IMR-90 (cell line): ENCODE results near the gene EEF1G. TPM values are rescaled to one million over a fixed set of nuclear protein-coding genes. Genes with fewer than 3 reads are reported as not detected.
"Not testable (repeated sequence)": the region's sequence is repeated elsewhere in the genome, so short reads cannot be mapped to it uniquely, and the experiment has no call there.

Source experiments
- ATAC-seq: fragments of 200-7000 bp; cut with Tn5 transposase; 2 replicates; pipeline ENCODE4 v1.9.1; 2020; ENCODE audit warnings: low read depth, mild to moderate bottlenecking, moderate library complexity
- BruUV-seq: library from RNA; stranded (reverse); fragments of 400-500 nt; replicated peaks from 2 replicates; lab custom pipeline; 2021; lab: Mats Ljungman, UMichigan
- CTCF ChIA-PET: fragments of 300-600 bp; formaldehyde crosslinking; extraction: SDS; loops from one replicate; lab custom pipeline; 2021; ENCODE audit warnings: antibody characterized with exemption; lab: Yijun Ruan, JAX
- POLR2A ChIA-PET: fragments of 300-600 bp; sonication (Branson Sonifier 250); formaldehyde crosslinking; loops from one replicate; lab custom pipeline; 2022; ENCODE audit warnings: antibody characterized with exemption; ENCODE audit not compliant: unreplicated experiment; lab: Charles Lee
- DNase-seq: peaks from one replicate; pipeline ENCODE4 v3.0.0; 2013
- H2AFZ ChIP-seq: replicated peaks from 2 replicates; pipeline ENCODE3; 2013; ENCODE audit warnings: low read length, mild to moderate bottlenecking; ENCODE audit not compliant: poor library complexity
- H2AK5ac ChIP-seq: 2 replicates; pipeline ENCODE4 v1.6.1; 2013; ENCODE audit warnings: low read depth, low read length, inconsistent platforms
- H2AK9ac ChIP-seq: replicated peaks from 2 replicates; pipeline ENCODE3; 2013; ENCODE audit warnings: mild to moderate bottlenecking, low read depth, low read length, moderate library complexity; ENCODE audit not compliant: poor library complexity
- H2BK120ac ChIP-seq: 2 replicates; pipeline ENCODE4 v1.6.1; 2013; ENCODE audit warnings: low read depth, low read length, inconsistent platforms
- H2BK15ac ChIP-seq: 3 replicates; pipeline ENCODE4 v1.6.1; 2013; ENCODE audit warnings: low read depth, low read length, inconsistent platforms
- H2BK20ac ChIP-seq: 2 replicates; pipeline ENCODE4 v1.6.1; 2013; ENCODE audit warnings: low read depth, mild to moderate bottlenecking, inconsistent platforms, low read length, moderate library complexity
- H2BK5ac ChIP-seq: 2 replicates; pipeline ENCODE4 v1.6.1; 2013; ENCODE audit warnings: mild to moderate bottlenecking, low read depth, low read length, inconsistent platforms; ENCODE audit not compliant: poor library complexity, severe bottlenecking
- H3K14ac ChIP-seq: replicated peaks from 2 replicates; pipeline ENCODE4 v1.6.1; 2013; ENCODE audit warnings: low read depth, low read length, inconsistent platforms
- H3K18ac ChIP-seq: 2 replicates; pipeline ENCODE4 v1.6.1; 2013; ENCODE audit warnings: low read depth, low read length, control low read depth
- H3K23ac ChIP-seq: 2 replicates; pipeline ENCODE4 v1.6.1; 2013; ENCODE audit warnings: low read depth, low read length, inconsistent platforms
- H3K27ac ChIP-seq: 2 replicates; pipeline ENCODE4 v1.5.1; 2013; ENCODE audit warnings: mild to moderate bottlenecking, control low read depth, low read length; ENCODE audit not compliant: insufficient read depth
- H3K27me3 ChIP-seq: 2 replicates; pipeline ENCODE4 v1.6.1; 2013; ENCODE audit warnings: low read length; ENCODE audit not compliant: control insufficient read depth, insufficient read depth
- H3K36me3 ChIP-seq: 2 replicates; pipeline ENCODE4 v1.6.1; 2013; ENCODE audit warnings: low read length, mixed read lengths; ENCODE audit not compliant: control insufficient read depth, insufficient read depth
- H3K4ac ChIP-seq: 2 replicates; pipeline ENCODE4 v1.6.1; 2013; ENCODE audit warnings: low read depth, low read length, inconsistent platforms
- H3K4me1 ChIP-seq: 2 replicates; pipeline ENCODE4 v1.6.1; 2013; ENCODE audit warnings: low read length, mixed read lengths; ENCODE audit not compliant: control insufficient read depth, insufficient read depth
- H3K4me2 ChIP-seq: 2 replicates; pipeline ENCODE4 v1.6.1; 2013; ENCODE audit warnings: low read depth, mild to moderate bottlenecking, control low read depth, low read length, moderate library complexity
- H3K4me3 ChIP-seq: 2 replicates; pipeline ENCODE4 v1.5.1; 2013; ENCODE audit warnings: low read depth, mild to moderate bottlenecking, control low read depth, low read length, moderate library complexity; ENCODE audit not compliant: insufficient read depth
- H3K56ac ChIP-seq: 2 replicates; pipeline ENCODE4 v1.6.1; 2013; ENCODE audit warnings: low read length, inconsistent platforms; ENCODE audit not compliant: insufficient read depth; ENCODE audit errors: extremely low read depth
- H3K79me1 ChIP-seq, 2 experiments: 2 replicates each; pipeline ENCODE4 v1.6.1; 2013; ENCODE audit warnings: low read length in 2 of 2, inconsistent platforms in 1 of 2, low read depth in 1 of 2
- H3K9ac ChIP-seq: 2 replicates; pipeline ENCODE4 v1.6.1; 2013; ENCODE audit warnings: low read depth, low read length, control low read depth
- H3K9me1 ChIP-seq: 2 replicates; pipeline ENCODE4 v1.6.1; 2013; ENCODE audit warnings: low read length, inconsistent platforms; ENCODE audit not compliant: insufficient read depth
- H3K9me3 ChIP-seq: 2 replicates; pipeline ENCODE4 v1.6.1; 2013; ENCODE audit warnings: low read length; ENCODE audit not compliant: control insufficient read depth, insufficient read depth
- H4K20me1 ChIP-seq: 2 replicates; pipeline ENCODE4 v1.6.1; 2013; ENCODE audit warnings: low read length, inconsistent platforms; ENCODE audit not compliant: insufficient read depth
- H4K5ac ChIP-seq: 2 replicates; pipeline ENCODE4 v1.6.1; 2013; ENCODE audit warnings: mild to moderate bottlenecking, low read depth, low read length, control low read depth
- H4K8ac ChIP-seq, 2 experiments: 2 replicates each; pipeline ENCODE4 v1.6.1; 2013; ENCODE audit warnings: low read depth in 2 of 2, low read length in 2 of 2, control low read depth in 1 of 2, inconsistent platforms in 1 of 2
- H4K91ac ChIP-seq: 2 replicates; pipeline ENCODE4 v1.6.1; 2013; ENCODE audit warnings: low read depth, low read length, inconsistent platforms; ENCODE audit not compliant: insufficient read depth
- WGBS, 2 experiments: methylation state at CpG; one replicate each; pipeline versions ENCODE4 v1.1.5 to v1.1.7; 2013; ENCODE audit warnings: missing lambda C conversion rate in 2 of 2; ENCODE audit not compliant: insufficient read length in 1 of 2; ENCODE audit errors: extremely low coverage in 2 of 2; 5-methylcytosine and 5-hydroxymethylcytosine counted together
- dilution Hi-C: fragments of 300-500 bp; cut with HindIII; formaldehyde crosslinking; loops from one replicate; pipeline ENCODE4 v1.14.3; 2018; ENCODE audit warnings: low sequenced_read_pairs; ENCODE audit not compliant: unreplicated experiment
- in situ Hi-C: fragments of 300-500 bp; cut with MboI; formaldehyde crosslinking; loops from 3 replicates; pipeline ENCODE4 v1.14.3; 2019; ENCODE audit warnings: low sequenced_read_pairs, inconsistent platforms, mixed read lengths
- intact Hi-C: fragments of 100-400 bp; cut with micrococcal nuclease; formaldehyde crosslinking; loops from 2 replicates; pipeline ENCODE4 v1.10.0; 2022
- polyA plus RNA-seq, 3 experiments: library from polyadenylated mRNA; depleted of rRNA; stranded (reverse); fragments of >200 nt; gene quantifications; 2 replicates each; pipeline ENCODE4 v1.2.3, GENCODE V29; 2012; ENCODE audit warnings: low replicate concordance in 1 of 3
- total RNA-seq: library from RNA; depleted of rRNA; stranded (reverse); fragments of >200 nt; gene quantifications from 2 replicates; pipeline ENCODE4 v1.2.3, GENCODE V29; 2012

The EEF1G gene
- total and polyA plus RNA-seq, 2 of the 4 experiments (the other 2 are of a cell fraction), result 1,684 to 1,857 TPM

GRCh38 chr11:62550478-62550877, 23.2 kb downstream of the EEF1G start:
- H2AK9ac ChIP-seq, H3K36me3 ChIP-seq, H3K4me3 ChIP-seq, H3K27ac ChIP-seq, H2AFZ ChIP-seq, H3K18ac ChIP-seq, intact Hi-C loops, dilution Hi-C loops, ATAC-seq, H2BK120ac ChIP-seq, H4K5ac ChIP-seq, H3K23ac ChIP-seq, H3K56ac ChIP-seq, H3K4me2 ChIP-seq, CTCF ChIA-PET, H3K9me3 ChIP-seq, H3K27me3 ChIP-seq, H3K14ac ChIP-seq, H4K91ac ChIP-seq, H4K8ac ChIP-seq, H2BK20ac ChIP-seq, H4K20me1 ChIP-seq, H3K4ac ChIP-seq, DNase-seq, BruUV-seq, H3K9ac ChIP-seq, H2BK15ac ChIP-seq, H2BK5ac ChIP-seq: not testable (repeated sequence)
- peaks cover 31% of the 10 kb centered on the region for H3K4me1 ChIP-seq
- H3K9me1 ChIP-seq, result peaks cover 22% of the 10 kb centered on the region
- POLR2A ChIA-PET, result interaction anchor here (0.6 kb wide), 1 partner anchor 46 kb away, joined by 3 read pairs; no protein-coding TSS in a partner anchor
- H2AK5ac ChIP-seq, result peak overlapping the region; percentile 25; the same call in 1 of the 2 replicates
- no CpG with 5 or more reads among the region's 2 CpGs for WGBS, 2 experiments
- H3K79me1 ChIP-seq, result peaks cover 11 to 62% of the 10 kb centered on the region in 2 experiments; a peak in 3 of 4 replicates
- in situ Hi-C loops, result loop anchor here (5.0 kb wide), 1 partner anchor 128 kb away; no protein-coding TSS in a partner anchor
